HepG2 (cell line): ENCODE results near the gene PGPEP1. TPM values are rescaled to one million over a fixed set of nuclear protein-coding genes. Genes with fewer than 3 reads are reported as not detected.

Experiments
- ARHGAP35 ChIP-seq: sonication (generic); formaldehyde crosslinking; IDR thresholded peaks from 2 replicates; pipeline ENCODE4 v1.9.0; 2022; ENCODE audit warnings: mild to moderate bottlenecking, inconsistent platforms, moderate library complexity, missing genetic modification reagents, borderline replicate concordance
- ARID3A ChIP-seq: IDR thresholded peaks from 2 replicates; pipeline ENCODE4 v1.6.1; 2012; ENCODE audit warnings: low read depth, low read length, improper control_type of control experiment
- GTF2F1 ChIP-seq: fragments of 150-350 bp; IDR thresholded peaks from 2 replicates; pipeline ENCODE4 v1.6.1; 2014; ENCODE audit warnings: low read length
- HHEX ChIP-seq: IDR thresholded peaks from 2 replicates; pipeline ENCODE4 v1.6.1; 2016; ENCODE audit warnings: control low read depth
- KAT7 ChIP-seq: IDR thresholded peaks from 2 replicates; pipeline ENCODE4 v1.6.1; 2018; ENCODE audit warnings: borderline replicate concordance, missing compliant biosample characterization
- NCOA2 ChIP-seq: sonication (generic); formaldehyde crosslinking; IDR thresholded peaks from 2 replicates; pipeline ENCODE4 v1.8.0; 2022; ENCODE audit warnings: inconsistent platforms
- SATB2 ChIP-seq: sonication (generic); formaldehyde crosslinking; IDR thresholded peaks from 2 replicates; pipeline ENCODE4 v1.5.0; 2020; ENCODE audit warnings: missing genetic modification reagents
- STAT6 ChIP-seq: sonication (generic); formaldehyde crosslinking; IDR thresholded peaks from 2 replicates; pipeline ENCODE4 v1.4.0; 2020; ENCODE audit warnings: missing genetic modification reagents, mild to moderate bottlenecking, borderline replicate concordance
- TAF1 ChIP-seq: sonication (generic); formaldehyde crosslinking; IDR thresholded peaks from 2 replicates; pipeline ENCODE4 v1.4.0; 2020; ENCODE audit warnings: missing genetic modification reagents
- TEAD2 ChIP-seq: sonication (generic); formaldehyde crosslinking; IDR thresholded peaks from 2 replicates; pipeline ENCODE4 v1.9.0; 2021; ENCODE audit warnings: missing genetic modification reagents
- TEAD3 ChIP-seq: optimal IDR thresholded peaks from 2 replicates; pipeline ENCODE3; 2016; ENCODE audit warnings: borderline replicate concordance
- ZBTB7A ChIP-seq: sonication (generic); formaldehyde crosslinking; IDR thresholded peaks from 2 replicates; pipeline ENCODE4 v1.8.0; 2022; ENCODE audit warnings: mild to moderate bottlenecking, missing genetic modification reagents
- ZNF317 ChIP-seq: sonication (generic); formaldehyde crosslinking; IDR thresholded peaks from 2 replicates; pipeline ENCODE4 v1.5.0; 2020; ENCODE audit warnings: mild to moderate bottlenecking, missing genetic modification reagents
- ZNF350 ChIP-seq: sonication (generic); formaldehyde crosslinking; IDR thresholded peaks from 2 replicates; pipeline ENCODE4 v1.4.0; 2020; ENCODE audit warnings: mild to moderate bottlenecking, low read depth, missing genetic modification reagents, borderline replicate concordance
- ZNF510 ChIP-seq: sonication (generic); formaldehyde crosslinking; IDR thresholded peaks from 2 replicates; pipeline ENCODE4 v1.4.0; 2020; ENCODE audit warnings: low read depth, mild to moderate bottlenecking, missing genetic modification reagents
- ZNF615 ChIP-seq: sonication (generic); formaldehyde crosslinking; IDR thresholded peaks from 2 replicates; pipeline ENCODE4 v1.5.0; 2020; ENCODE audit warnings: mild to moderate bottlenecking, missing genetic modification reagents, borderline replicate concordance
- ZNF639 ChIP-seq: conservative IDR thresholded peaks from 2 replicates; pipeline ENCODE4 v1.6.1; 2018; ENCODE audit warnings: missing genetic modification reagents
- ZNF75D ChIP-seq: sonication (generic); formaldehyde crosslinking; IDR thresholded peaks from 2 replicates; pipeline ENCODE4 v1.8.1; 2023; ENCODE audit warnings: missing genetic modification reagents, mild to moderate bottlenecking, borderline replicate concordance
- ZNF841 ChIP-seq: sonication (generic); formaldehyde crosslinking; IDR thresholded peaks from 2 replicates; pipeline ENCODE4 v1.8.1; 2023; ENCODE audit warnings: missing genetic modification reagents, borderline replicate concordance
- polyA plus RNA-seq, 8 experiments: library from polyadenylated mRNA; depleted of rRNA in 3 of 8; stranded (reverse) in 7 of 8; unstranded in 1 of 8; fragments of >200 nt; fragmentation: Illumina TruSeq in 4 of 8; extraction: Trizol in 4 of 8; gene quantifications; 2 replicates each; pipeline versions ENCODE4 v1.2.1 to v1.2.3, GENCODE V29; 2011 to 2016; ENCODE audit warnings: low read depth in 4 of 8, missing spikeins in 1 of 8, mixed read lengths in 1 of 8; ENCODE audit not compliant: insufficient read depth in 1 of 8
- total RNA-seq, 5 experiments: library from RNA; depleted of rRNA; stranded (reverse); fragments of >200 nt; fragmentation: Illumina TruSeq; extraction: Trizol; gene quantifications; 2 replicates each; pipeline ENCODE4 v1.2.3, GENCODE V29; 2016; ENCODE audit warnings: low read depth in 1 of 5
- TF ChIP-seq, protein P1 (sequence below): sonication (generic); formaldehyde crosslinking; IDR thresholded peaks from 2 replicates; pipeline ENCODE4 v1.8.0; 2022; ENCODE audit warnings: missing genetic modification reagents, low read depth, mild to moderate bottlenecking, borderline replicate concordance
- TF ChIP-seq, protein P2 (sequence below): sonication (generic); formaldehyde crosslinking; IDR thresholded peaks from 2 replicates; pipeline ENCODE4 v1.9.0; 2021; ENCODE audit warnings: missing genetic modification reagents, borderline replicate concordance

Gene PGPEP1
- total and polyA plus RNA-seq, 2 of the 13 experiments (the other 11 are each of a cell fraction or from before 2014, with no cell fraction given) = 53.1 to 56.6 TPM

DNA sequence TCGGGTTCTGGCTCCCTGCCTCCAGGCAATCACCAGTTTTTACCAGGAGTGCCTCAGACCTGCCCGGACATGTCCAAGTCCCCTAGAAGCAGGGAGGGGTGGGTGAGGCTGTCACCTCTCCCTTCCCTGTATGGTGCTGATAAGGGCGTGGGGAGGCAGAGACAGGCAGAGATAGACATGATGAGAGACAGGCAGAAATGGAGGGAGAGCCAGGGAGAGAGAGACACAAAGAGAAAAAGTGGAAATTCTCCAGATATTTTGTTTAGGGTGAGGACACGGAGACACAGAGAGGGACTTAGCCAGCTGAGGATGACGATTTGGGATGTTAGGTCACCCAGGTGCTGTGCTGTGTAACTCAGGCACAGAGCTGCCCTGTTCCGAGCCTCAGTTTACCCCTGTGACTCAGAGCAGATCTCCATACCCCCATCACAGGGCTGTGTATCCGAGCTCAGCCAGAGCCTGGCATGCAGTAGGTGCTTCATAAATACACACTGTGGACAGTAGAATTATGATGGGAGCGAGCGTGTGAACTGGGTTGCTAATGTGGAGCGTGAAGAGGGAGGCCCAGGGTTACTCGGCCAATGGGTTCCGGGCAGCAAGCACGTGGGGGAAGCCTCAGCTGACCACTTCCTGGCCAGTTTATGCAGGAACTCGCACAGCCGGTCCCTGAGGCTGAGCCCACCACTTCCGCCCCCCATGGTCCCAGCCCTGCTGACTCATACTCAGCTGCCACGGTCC, 33.7 kb downstream of the PGPEP1 start (continued):
- no peak for TF ChIP-seq STAT6
- no peak; the same call in 1 of the 2 replicates for TF ChIP-seq ZNF350 (CRISPR knock-in tag)
- TF ChIP-seq TAF1 (CRISPR knock-in tag) = peak; percentile 64; the same call in 1 of the 2 replicates
- peak; percentile 85 for TF ChIP-seq ZBTB7A (CRISPR knock-in tag)
- peak; percentile 87; the same call in 1 of the 2 replicates for TF ChIP-seq ZNF317
- TF ChIP-seq GTF2F1 = no peak
- no peak for TF ChIP-seq ZNF841 (CRISPR knock-in tag)
- no peak for TF ChIP-seq ZNF510 (CRISPR knock-in tag)
- TF ChIP-seq SATB2 = no peak
- no peak; the same call in 1 of the 2 replicates for TF ChIP-seq ARHGAP35 (CRISPR knock-in tag)
- no peak for TF ChIP-seq ZNF615 (CRISPR knock-in tag)
- TF ChIP-seq TEAD2 (CRISPR knock-in tag) = no peak
- no peak for TF ChIP-seq HHEX (CRISPR knock-in tag)
- TF ChIP-seq, protein P1, sequence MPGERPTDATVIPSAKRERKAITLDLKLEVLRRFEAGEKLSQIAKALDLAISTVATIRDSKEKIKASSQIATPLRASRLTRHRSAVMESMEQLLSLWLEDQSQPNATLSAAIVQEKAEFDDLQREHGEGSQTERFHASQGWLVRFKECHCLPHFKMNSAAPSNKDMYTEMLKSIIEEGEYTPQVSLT (CRISPR knock-in tag) = no peak
- TF ChIP-seq ARID3A = no peak
- TF ChIP-seq KAT7 = no peak
- TF ChIP-seq TEAD3 (CRISPR knock-in tag) = peak; percentile 74
- TF ChIP-seq, protein P2, sequence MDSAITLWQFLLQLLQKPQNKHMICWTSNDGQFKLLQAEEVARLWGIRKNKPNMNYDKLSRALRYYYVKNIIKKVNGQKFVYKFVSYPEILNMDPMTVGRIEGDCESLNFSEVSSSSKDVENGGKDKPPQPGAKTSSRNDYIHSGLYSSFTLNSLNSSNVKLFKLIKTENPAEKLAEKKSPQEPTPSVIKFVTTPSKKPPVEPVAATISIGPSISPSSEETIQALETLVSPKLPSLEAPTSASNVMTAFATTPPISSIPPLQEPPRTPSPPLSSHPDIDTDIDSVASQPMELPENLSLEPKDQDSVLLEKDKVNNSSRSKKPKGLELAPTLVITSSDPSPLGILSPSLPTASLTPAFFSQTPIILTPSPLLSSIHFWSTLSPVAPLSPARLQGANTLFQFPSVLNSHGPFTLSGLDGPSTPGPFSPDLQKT (CRISPR knock-in tag) = no peak
- TF ChIP-seq ZNF75D (CRISPR knock-in tag) = no peak
- TF ChIP-seq ZNF639 = 0 out of 2 replicates have a peak, but pooled peaks have one; percentile 34
- TF ChIP-seq NCOA2 (CRISPR knock-in tag) = peak; percentile 81
